Skeletal muscle satellite cell (primary cell): Measurements from ENCODE around the gene TSC22D2.

Source experiments
- H3K27me3 ChIP-seq: 2 replicates; pipeline ENCODE4 v1.7.0; 2013; ENCODE audit warnings: low read length; ENCODE audit not compliant: control insufficient read depth, insufficient read depth
- H3K36me3 ChIP-seq: 2 replicates; pipeline ENCODE4 v1.7.0; 2013; ENCODE audit warnings: mild to moderate bottlenecking, control low read depth, low read length; ENCODE audit not compliant: insufficient read depth
- H3K4me1 ChIP-seq: 2 replicates; pipeline ENCODE4 v1.7.0; 2013; ENCODE audit warnings: low read length; ENCODE audit not compliant: control insufficient read depth, insufficient read depth
- H3K4me2 ChIP-seq: 2 replicates; pipeline ENCODE4 v1.7.0; 2013; ENCODE audit warnings: mild to moderate bottlenecking, low read length
- H3K4me3 ChIP-seq: 2 replicates; pipeline ENCODE4 v1.7.0; 2013; ENCODE audit warnings: low read length
- H3K9ac ChIP-seq: 2 replicates; pipeline ENCODE4 v1.7.0; 2013; ENCODE audit warnings: mild to moderate bottlenecking, low read depth, low read length, moderate library complexity
- H3K9me3 ChIP-seq: replicated peaks from 2 replicates; pipeline ENCODE4 v1.7.0; 2013; ENCODE audit warnings: mild to moderate bottlenecking, control low read depth, low read length

TSC22D2 gene

DNA sequence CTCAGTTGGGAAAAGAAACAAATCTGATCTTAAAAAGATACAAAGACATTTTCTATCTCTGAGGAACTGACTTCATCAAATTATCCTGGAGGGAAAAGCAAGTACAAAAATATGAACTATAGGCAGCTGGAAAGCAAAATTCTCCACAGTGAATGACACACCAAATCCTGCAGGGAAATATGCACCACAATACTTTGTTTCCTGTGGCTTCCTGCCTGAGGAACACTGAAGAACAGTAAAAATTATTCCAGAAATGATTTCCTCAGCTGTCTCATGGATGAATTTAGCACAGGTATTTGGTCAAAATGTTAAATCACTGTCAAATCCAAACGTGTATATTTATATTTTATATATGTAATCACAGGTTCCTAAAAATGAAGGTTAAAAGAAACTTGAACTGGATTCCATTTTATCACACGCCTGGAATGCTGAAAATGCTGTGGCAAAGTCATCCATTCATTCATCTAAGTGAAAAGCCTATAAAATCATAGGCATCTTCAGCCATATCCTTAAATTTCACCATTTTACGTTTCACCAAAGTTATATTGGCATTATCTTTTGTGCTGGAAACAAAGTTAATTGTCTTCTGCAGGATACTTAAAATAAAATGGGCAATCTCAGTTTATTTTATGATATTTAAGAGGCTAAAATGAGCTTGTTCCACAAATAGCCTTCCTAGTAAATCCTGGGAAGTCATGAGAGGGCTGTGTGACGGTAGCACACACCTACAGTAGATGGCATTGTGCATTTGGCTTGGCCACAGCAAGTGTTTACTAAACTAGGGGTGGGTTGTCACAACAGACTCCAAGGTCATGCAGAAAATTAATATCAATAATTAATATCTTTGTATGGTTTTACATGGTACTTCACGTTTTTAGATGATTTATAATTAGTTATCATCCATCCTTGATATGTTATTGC is 19.3 kb upstream of the TSC22D2 start:
- no peaks in the 10 kb centered on the region for H3K27me3 ChIP-seq
- no peak overlapping the region for H3K4me3 ChIP-seq
- H3K4me2 ChIP-seq: no peak overlapping the region
- H3K36me3 ChIP-seq: no peaks in the 10 kb centered on the region
- H3K9me3 ChIP-seq: no peaks in the 10 kb centered on the region
- H3K9ac ChIP-seq: no peak overlapping the region
- H3K4me1 ChIP-seq: no peaks in the 10 kb centered on the region

GRCh38 chr3:150390087-150390486 is 18.0 kb upstream of the TSC22D2 start:
- Histone ChIP-seq H3K4me2 (no peak overlapping the region), H3K36me3 (no peaks in the 10 kb centered on the region), H3K4me3 (no peak overlapping the region), H3K9me3 (no peaks in the 10 kb centered on the region), H3K9ac (no peak overlapping the region), H3K27me3 (no peaks in the 10 kb centered on the region), H3K4me1 (no peaks in the 10 kb centered on the region)

DNA sequence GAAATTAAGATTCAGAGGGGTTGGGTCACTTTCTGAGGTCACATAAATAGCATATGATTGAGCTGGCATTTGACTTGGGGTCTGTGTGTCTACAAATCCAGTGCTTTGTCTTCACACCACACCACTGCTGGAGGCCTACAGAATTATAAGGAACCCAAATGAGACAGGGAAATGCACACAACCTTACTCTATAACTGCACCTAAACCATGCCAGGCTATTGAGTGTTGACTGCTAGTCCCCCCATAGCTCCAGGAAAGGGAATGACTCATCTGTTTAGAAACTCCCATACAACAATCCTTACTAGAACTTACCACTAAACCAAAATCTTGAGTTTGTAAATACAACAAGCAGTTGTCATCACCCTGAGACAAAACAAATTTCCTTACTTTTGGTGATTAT is 16.9 kb upstream of the TSC22D2 start:
- Histone ChIP-seq H3K36me3 (no peaks in the 10 kb centered on the region), H3K4me1 (no peaks in the 10 kb centered on the region), H3K9me3 (no peaks in the 10 kb centered on the region), H3K4me3 (no peak overlapping the region), H3K27me3 (no peaks in the 10 kb centered on the region), H3K4me2 (no peak overlapping the region), H3K9ac (no peak overlapping the region)

- Histone ChIP-seq H3K4me2 (no peak overlapping the region), H3K36me3 (no peaks in the 10 kb centered on the region), H3K9me3 (no peaks in the 10 kb centered on the region), H3K4me3 (no peak overlapping the region), H3K4me1 (no peaks in the 10 kb centered on the region), H3K9ac (no peak overlapping the region), H3K27me3 (no peaks in the 10 kb centered on the region)
Measured at GRCh38 chr3:150393745-150394144, 14.4 kb upstream of the TSC22D2 start.

DNA sequence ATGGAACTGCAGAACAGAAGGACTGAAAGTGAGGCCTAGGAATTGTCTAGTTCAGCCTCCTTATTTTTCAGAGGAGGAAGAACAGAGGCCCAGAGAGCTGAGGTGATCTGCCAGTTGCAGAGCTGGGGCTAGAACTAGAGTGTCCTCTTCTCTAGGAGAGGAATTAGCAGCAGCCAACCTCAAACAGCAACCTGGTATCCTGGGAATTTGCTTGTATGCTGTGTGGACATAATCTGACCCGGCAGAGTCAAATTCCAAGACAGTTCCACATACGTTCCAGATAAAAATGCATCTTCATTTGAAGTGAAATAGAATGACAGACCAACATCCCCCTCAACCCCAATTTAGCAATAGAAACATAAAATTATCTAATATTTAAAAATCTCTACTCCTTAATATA is 13.5 kb upstream of the TSC22D2 start:
- H3K4me2 ChIP-seq: no peak overlapping the region
- no peaks in the 10 kb centered on the region for H3K4me1 ChIP-seq
- H3K4me3 ChIP-seq: no peak overlapping the region
- no peaks in the 10 kb centered on the region for H3K36me3 ChIP-seq
- no peak overlapping the region for H3K9ac ChIP-seq
- H3K9me3 ChIP-seq: no peaks in the 10 kb centered on the region
- H3K27me3 ChIP-seq: no peaks in the 10 kb centered on the region

DNA sequence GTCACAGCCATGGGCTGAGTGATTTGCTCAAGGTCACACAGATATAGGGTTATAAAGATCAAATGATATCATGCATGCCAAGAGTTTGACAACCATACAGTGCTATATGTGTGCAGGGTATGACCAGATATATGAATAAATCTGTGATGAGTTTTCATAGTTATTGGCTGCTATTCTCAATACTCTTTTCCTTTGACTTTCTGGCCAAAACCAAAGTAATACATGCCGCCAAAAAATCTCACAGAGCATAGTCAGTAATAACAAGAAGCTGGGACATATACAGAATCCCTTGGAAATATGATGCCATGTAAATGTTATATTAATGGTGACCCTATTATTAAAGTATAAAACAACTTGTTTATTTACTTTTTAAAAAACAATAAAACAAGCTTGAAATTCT is 11.6 kb upstream of the TSC22D2 start:
- H3K9me3 ChIP-seq: no peaks in the 10 kb centered on the region
- no peaks in the 10 kb centered on the region for H3K4me1 ChIP-seq
- no peaks in the 10 kb centered on the region for H3K36me3 ChIP-seq
- no peak overlapping the region for H3K4me2 ChIP-seq
- no peaks in the 10 kb centered on the region for H3K27me3 ChIP-seq
- H3K9ac ChIP-seq: no peak overlapping the region
- H3K4me3 ChIP-seq: no peak overlapping the region

DNA sequence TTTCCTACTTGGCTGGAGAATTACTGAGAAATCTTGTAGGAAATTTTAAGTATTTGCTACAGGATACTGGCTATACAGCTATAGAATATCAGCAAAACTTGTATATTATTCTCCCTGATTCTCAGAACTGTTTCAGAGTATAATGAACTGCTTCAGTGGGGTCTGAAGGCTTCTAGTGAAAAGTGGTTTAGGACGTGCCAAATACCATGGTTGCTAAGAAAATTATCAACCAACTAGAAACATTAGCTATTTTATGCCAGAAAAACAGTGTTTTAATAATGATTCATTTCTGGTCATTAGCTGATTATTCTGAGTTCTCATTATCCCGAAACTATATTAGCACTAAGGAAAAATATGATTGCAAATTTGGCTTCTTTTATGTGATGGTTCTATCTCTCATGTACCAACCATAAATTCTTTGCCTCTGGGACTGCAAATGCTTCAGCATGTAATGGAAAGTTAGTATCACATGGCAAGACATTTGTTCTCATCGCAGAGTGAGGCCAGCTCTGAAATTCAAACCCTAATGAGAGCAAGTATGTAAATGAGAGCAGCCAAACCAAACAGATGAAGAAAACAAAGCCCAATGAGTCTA is 11.0 kb upstream of the TSC22D2 start:
- Histone ChIP-seq H3K4me2 (no peak overlapping the region), H3K4me3 (no peak overlapping the region), H3K9me3 (no peaks in the 10 kb centered on the region), H3K36me3 (no peaks in the 10 kb centered on the region), H3K9ac (no peak overlapping the region), H3K27me3 (no peaks in the 10 kb centered on the region), H3K4me1 (no peaks in the 10 kb centered on the region)

DNA sequence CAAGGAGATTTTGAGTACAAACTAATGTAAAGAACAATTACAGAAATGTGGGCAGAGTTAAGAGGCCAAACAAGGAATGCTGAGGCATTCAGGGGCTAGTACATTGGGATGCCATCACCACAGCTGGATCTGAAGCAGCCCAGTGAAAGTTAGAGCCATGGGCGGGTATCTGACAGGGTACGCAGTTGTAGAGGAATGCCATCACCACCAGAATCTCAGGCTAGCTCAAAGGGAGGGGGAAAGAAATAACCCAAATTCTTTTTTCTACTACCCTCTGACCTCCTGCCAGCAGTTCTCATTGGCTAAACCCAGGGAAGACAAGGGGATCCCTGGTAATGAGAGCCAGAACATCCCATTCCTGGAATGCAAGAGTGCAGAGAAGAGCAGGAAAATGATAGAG is 9.0 kb upstream of the TSC22D2 start:
- Histone ChIP-seq H3K4me3 (no peak overlapping the region), H3K36me3 (no peaks in the 10 kb centered on the region), H3K4me2 (no peak overlapping the region), H3K4me1 (no peaks in the 10 kb centered on the region), H3K9ac (no peak overlapping the region), H3K27me3 (no peaks in the 10 kb centered on the region), H3K9me3 (no peaks in the 10 kb centered on the region)

- H3K4me3 ChIP-seq: no peak overlapping the region
- no peaks in the 10 kb centered on the region for H3K36me3 ChIP-seq
- no peak overlapping the region for H3K9ac ChIP-seq
- no peaks in the 10 kb centered on the region for H3K9me3 ChIP-seq
- H3K4me2 ChIP-seq: no peak overlapping the region
- H3K27me3 ChIP-seq: no peaks in the 10 kb centered on the region
- no peaks in the 10 kb centered on the region for H3K4me1 ChIP-seq
Measured at GRCh38 chr3:150401285-150401684, 6.8 kb upstream of the TSC22D2 start.

GRCh38 chr3:150402217-150402616 is 5.9 kb upstream of the TSC22D2 start:
- H3K27me3 ChIP-seq: no peaks in the 10 kb centered on the region
- H3K36me3 ChIP-seq: no peaks in the 10 kb centered on the region
- no peak overlapping the region for H3K4me2 ChIP-seq
- no peak overlapping the region for H3K4me3 ChIP-seq
- H3K9ac ChIP-seq: no peak overlapping the region
- H3K4me1 ChIP-seq: peaks cover 9% of the 10 kb centered on the region
- no peaks in the 10 kb centered on the region for H3K9me3 ChIP-seq

GRCh38 chr3:150404023-150404422 is 4.1 kb upstream of the TSC22D2 start:
- no peak overlapping the region for H3K4me3 ChIP-seq
- no peaks in the 10 kb centered on the region for H3K9me3 ChIP-seq
- H3K9ac ChIP-seq: no peak overlapping the region
- H3K4me2 ChIP-seq: no peak overlapping the region
- H3K4me1 ChIP-seq: peaks cover 10% of the 10 kb centered on the region
- no peaks in the 10 kb centered on the region for H3K36me3 ChIP-seq
- no peaks in the 10 kb centered on the region for H3K27me3 ChIP-seq
